Measurements from ENCODE around the gene UBAC2.
"Not testable (repeated sequence)": the region's sequence is repeated elsewhere in the genome, so short reads cannot be mapped to it uniquely, and the experiment has no call there.

UBAC2 gene

GRCh38 chr13:99404005-99404755, 203.5 kb downstream of the UBAC2 start:
- no peak for DNase-seq

- DNase-seq = no peak
Observed at GRCh38 chr13:99405966-99406365, 205.3 kb downstream of the UBAC2 start.

- no peak for DNase-seq
Observed at GRCh38 chr13:99406799-99407201, 206.1 kb downstream of the UBAC2 start.

GRCh38 chr13:99407906-99408702, 207.4 kb downstream of the UBAC2 start:
- DNase-seq = no peak

GRCh38 chr13:99408703-99409000, 208.0 kb downstream of the UBAC2 start:
- DNase-seq = no peak

GRCh38 chr13:99409461-99410083, 208.9 kb downstream of the UBAC2 start:
- not testable (repeated sequence) for DNase-seq

- DNase-seq = not testable (repeated sequence)
Observed at GRCh38 chr13:99410646-99411475, 210.2 kb downstream of the UBAC2 start.

GRCh38 chr13:99412856-99413255, 212.2 kb downstream of the UBAC2 start:
- DNase-seq = no peak

- no peak for DNase-seq
Observed at GRCh38 chr13:99414048-99414995, 213.7 kb downstream of the UBAC2 start.

- DNase-seq = no peak
Observed at GRCh38 chr13:99415014-99415650, 214.5 kb downstream of the UBAC2 start.

GRCh38 chr13:99415851-99416331, 215.2 kb downstream of the UBAC2 start:
- no peak for DNase-seq

- DNase-seq = no peak
Observed at GRCh38 chr13:99416411-99417121, 215.9 kb downstream of the UBAC2 start.

GRCh38 chr13:99417201-99418102, 216.8 kb downstream of the UBAC2 start:
- no peak for DNase-seq

GRCh38 chr13:99418103-99418842, 217.6 kb downstream of the UBAC2 start:
- DNase-seq = no peak

- DNase-seq = no peak
Observed at GRCh38 chr13:99418843-99419140, 218.1 kb downstream of the UBAC2 start.

- DNase-seq = no peak
Observed at GRCh38 chr13:99419591-99420243, 219.1 kb downstream of the UBAC2 start.

GRCh38 chr13:99421271-99421670, 220.6 kb downstream of the UBAC2 start:
- no peak for DNase-seq

Data from CD4-positive, alpha-beta T cell treated with Interleukin-17A for 1 hour (primary cell).